Measurements from ENCODE around the gene CCZ1B.
A peak's percentile ranks its signal among the peaks of the same experiment; 100 is the strongest.
"Not testable (repeated sequence)": the region's sequence is repeated elsewhere in the genome, so short reads cannot be mapped to it uniquely, and the experiment has no call there.

The CCZ1B gene

GRCh38 chr7:6830026-6830425, 4.0 kb upstream of the CCZ1B start:
- not testable (repeated sequence) for DNase-seq

- not testable (repeated sequence) for DNase-seq
These were observed 3.5 kb upstream of the CCZ1B start for GRCh38 chr7:6829616-6830015.

GRCh38 chr7:6827180-6827579, 1.1 kb upstream of the CCZ1B start:
- peak; percentile 37 for DNase-seq

- not testable (repeated sequence) for DNase-seq
These were observed 594 bp downstream of the CCZ1B start for GRCh38 chr7:6825236-6826125.

- DNase-seq = not testable (repeated sequence)
These were observed 4.5 kb downstream of the CCZ1B start for GRCh38 chr7:6821622-6822021.

GRCh38 chr7:6815470-6815869, 10.6 kb downstream of the CCZ1B start:
- DNase-seq = not testable (repeated sequence)

GRCh38 chr7:6813011-6813410, 13.1 kb downstream of the CCZ1B start:
- DNase-seq = not testable (repeated sequence)

- not testable (repeated sequence) for DNase-seq
These were observed 18.1 kb downstream of the CCZ1B start for GRCh38 chr7:6807959-6808358.

- DNase-seq = not testable (repeated sequence)
These were observed 18.6 kb downstream of the CCZ1B start for GRCh38 chr7:6807393-6807918.

GRCh38 chr7:6800331-6800730, 25.7 kb downstream of the CCZ1B start:
- not testable (repeated sequence) for DNase-seq

GRCh38 chr7:6799887-6800286, 26.2 kb downstream of the CCZ1B start:
- not testable (repeated sequence) for DNase-seq

GRCh38 chr7:6798047-6798446, 28.0 kb downstream of the CCZ1B start:
- not testable (repeated sequence) for DNase-seq

- DNase-seq = not testable (repeated sequence)
These were observed 28.9 kb downstream of the CCZ1B start for GRCh38 chr7:6797218-6797617.

- not testable (repeated sequence) for DNase-seq
These were observed 31.8 kb downstream of the CCZ1B start for GRCh38 chr7:6794276-6794675.

- DNase-seq = not testable (repeated sequence)
These were observed 33.8 kb downstream of the CCZ1B start for GRCh38 chr7:6792113-6792872.

GRCh38 chr7:6789353-6789752, 36.7 kb downstream of the CCZ1B start:
- DNase-seq = not testable (repeated sequence)

GRCh38 chr7:6781581-6781980, 44.5 kb downstream of the CCZ1B start:
- DNase-seq = not testable (repeated sequence)

- not testable (repeated sequence) for DNase-seq
These were observed 64.9 kb downstream of the CCZ1B start for GRCh38 chr7:6761186-6761585.

GRCh38 chr7:6753964-6754363, 72.1 kb downstream of the CCZ1B start, which contains the start of gene RSPH10B2:
Gene RSPH10B2, plus strand, starts transcription at chr7:6754103. Its CDS starts 3,575 bp downstream, at chr7:6757678.
- DNase-seq = not testable (repeated sequence)

GRCh38 chr7:6750173-6750572, 75.9 kb downstream of the CCZ1B start:
- DNase-seq = not testable (repeated sequence)

- DNase-seq = not testable (repeated sequence)
These were observed 76.7 kb downstream of the CCZ1B start for GRCh38 chr7:6749335-6749734.
